Measurements from ENCODE around the gene ALDH3B2. TPM values are rescaled to one million over a fixed set of nuclear protein-coding genes. Genes with fewer than 3 reads are reported as not detected.

Gene ALDH3B2, protein sequence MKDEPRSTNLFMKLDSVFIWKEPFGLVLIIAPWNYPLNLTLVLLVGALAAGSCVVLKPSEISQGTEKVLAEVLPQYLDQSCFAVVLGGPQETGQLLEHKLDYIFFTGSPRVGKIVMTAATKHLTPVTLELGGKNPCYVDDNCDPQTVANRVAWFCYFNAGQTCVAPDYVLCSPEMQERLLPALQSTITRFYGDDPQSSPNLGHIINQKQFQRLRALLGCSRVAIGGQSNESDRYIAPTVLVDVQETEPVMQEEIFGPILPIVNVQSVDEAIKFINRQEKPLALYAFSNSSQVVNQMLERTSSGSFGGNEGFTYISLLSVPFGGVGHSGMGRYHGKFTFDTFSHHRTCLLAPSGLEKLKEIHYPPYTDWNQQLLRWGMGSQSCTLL
- total RNA-seq (ENCODE audit: low replicate concordance): not detected in 2 replicates

DNA sequence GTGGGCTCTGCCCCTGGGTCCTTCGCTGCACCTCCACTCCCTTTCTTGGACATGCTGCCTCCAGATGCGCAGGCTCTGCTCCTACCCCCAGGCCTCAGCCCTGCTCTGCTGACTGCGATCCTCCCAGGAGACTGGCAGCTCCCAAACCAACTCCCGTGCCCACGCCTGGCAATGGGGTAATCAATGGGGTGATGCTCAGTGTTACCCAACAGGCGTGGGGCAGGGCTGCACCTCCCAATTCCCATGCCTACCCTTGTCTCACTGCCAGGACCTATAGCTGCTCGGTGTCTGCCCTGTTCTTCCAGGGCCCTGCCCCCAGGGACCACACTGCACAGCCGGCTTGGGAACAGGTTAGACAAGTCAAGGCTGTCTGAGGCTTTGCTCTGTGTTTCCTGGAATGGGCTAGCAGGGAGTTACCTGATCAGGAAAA, at the start of gene ALDH3B2:
TSS of gene ALDH3B2 (minus strand) at position 182 of the 430 bp plus-strand sequence. CDS start 7,688 bp downstream, outside the sequence.

DNA sequence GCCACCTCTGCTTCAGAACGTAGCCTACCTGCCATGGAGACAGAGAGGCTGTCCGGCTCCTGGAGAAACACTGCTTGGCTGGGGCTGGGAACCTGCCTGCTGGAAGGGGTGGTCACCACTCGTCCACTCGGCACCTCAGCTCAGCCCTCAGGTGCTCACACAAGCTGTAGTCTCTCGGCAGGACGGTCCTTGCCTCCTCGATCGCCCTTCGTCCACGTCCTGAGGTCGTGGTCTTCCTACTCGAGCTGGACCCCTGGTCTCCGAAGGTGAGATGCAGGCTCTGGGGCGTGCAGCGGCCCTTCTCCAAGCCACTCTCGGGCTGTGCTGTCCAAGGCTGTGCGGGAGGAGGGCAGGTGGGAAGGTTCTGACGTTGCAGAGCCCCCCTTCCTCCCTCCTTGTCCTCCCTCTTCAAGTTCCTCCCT, 35.0 kb downstream of the ALDH3B2 start, which contains the start of gene TBX10:
TSS of gene TBX10 (minus strand) at position 326 of the 422 bp plus-strand sequence. CDS start at position 35, 291 bp downstream.

DNA sequence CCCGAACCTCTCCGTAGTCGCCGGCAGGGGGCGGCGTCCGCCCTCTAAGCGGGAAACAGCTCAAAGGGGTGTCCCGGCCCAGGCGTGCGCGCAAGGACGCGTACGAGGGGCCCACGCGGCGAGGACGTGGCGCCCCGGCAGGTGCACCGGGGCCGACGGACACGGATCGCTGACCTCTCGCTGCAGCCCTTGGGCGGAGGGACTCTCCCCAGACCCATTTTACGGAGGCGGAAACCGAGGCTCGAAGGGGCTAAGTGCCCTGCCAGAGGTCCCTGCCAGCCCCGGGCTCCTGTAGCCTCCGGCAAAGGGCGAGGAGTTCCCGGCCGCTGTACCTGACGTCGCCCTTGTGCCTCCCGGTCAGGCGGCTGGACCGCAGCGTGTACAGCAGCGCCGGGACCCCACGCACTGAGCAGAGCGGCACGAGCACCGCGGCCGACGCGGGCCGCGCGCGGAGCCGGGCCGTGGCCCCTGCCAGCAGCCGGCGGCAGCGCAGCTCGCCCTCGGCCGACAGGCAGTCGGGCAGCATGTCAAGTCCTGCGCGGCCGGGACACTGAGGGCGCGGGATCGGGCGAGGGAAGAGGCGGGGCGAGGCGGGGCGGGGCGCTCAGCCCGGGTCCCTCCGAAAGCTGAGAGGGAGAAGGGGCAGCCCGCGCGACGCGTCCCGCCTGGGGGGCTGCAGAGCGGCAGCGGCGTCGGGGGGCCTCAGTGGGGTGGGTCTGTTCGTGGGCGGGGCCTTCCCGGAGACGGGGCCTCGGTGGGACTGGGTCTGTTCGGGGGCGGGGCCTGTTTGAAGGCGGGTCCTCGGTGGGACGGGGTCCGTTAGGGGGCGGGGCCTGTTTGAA, 44.8 kb downstream of the ALDH3B2 start, which contains the start of gene NUDT8:
TSS of gene NUDT8 (minus strand) at position 552 of the 842 bp plus-strand sequence. CDS start at position 526, 26 bp downstream.

Other genes with a start within 250 kb of the ALDH3B2 start
- 24.3 and 55.9 TPM in 2 replicates for gene RPS6KB2, start 246.1 kb downstream of the ALDH3B2 start, total RNA-seq (ENCODE audit: low replicate concordance)
- gene PTPRCAP, start 236.9 kb downstream of the ALDH3B2 start, total RNA-seq (ENCODE audit: low replicate concordance): 0.23 and 0.30 TPM in 2 replicates
- 147 and 225 TPM in 2 replicates for gene CORO1B, start 231.1 kb downstream of the ALDH3B2 start, total RNA-seq (ENCODE audit: low replicate concordance)
- not detected in 2 replicates for gene GPR152, start 221.9 kb downstream of the ALDH3B2 start, total RNA-seq (ENCODE audit: low replicate concordance)
- not detected in 2 replicates for gene CABP4, start 219.3 kb downstream of the ALDH3B2 start, total RNA-seq (ENCODE audit: low replicate concordance)
- 4.1 and 24.4 TPM in 2 replicates for gene TMEM134, start 205.4 kb downstream of the ALDH3B2 start, total RNA-seq (ENCODE audit: low replicate concordance)
- 128 and 227 TPM in 2 replicates for gene AIP, start 191.6 kb downstream of the ALDH3B2 start, total RNA-seq (ENCODE audit: low replicate concordance)
- 26.0 and 28.7 TPM in 2 replicates for gene PITPNM1, start 169.3 kb downstream of the ALDH3B2 start, total RNA-seq (ENCODE audit: low replicate concordance)
- 2.8 and 16.2 TPM in 2 replicates for gene CDK2AP2, start 166.5 kb downstream of the ALDH3B2 start, total RNA-seq (ENCODE audit: low replicate concordance)
- gene CABP2, start 151.2 kb downstream of the ALDH3B2 start, total RNA-seq (ENCODE audit: low replicate concordance): not detected in 2 replicates
- 443 and 1,598 TPM in 2 replicates for gene GSTP1, start 90.8 kb downstream of the ALDH3B2 start, total RNA-seq (ENCODE audit: low replicate concordance)
- 201 and 458 TPM in 2 replicates for gene NDUFV1, start 67.7 kb downstream of the ALDH3B2 start, total RNA-seq (ENCODE audit: low replicate concordance)
- 3.6 and 4.4 TPM in 2 replicates for gene NUDT8, start 44.7 kb downstream of the ALDH3B2 start, total RNA-seq (ENCODE audit: low replicate concordance)
- gene TBX10, start 34.9 kb downstream of the ALDH3B2 start, total RNA-seq (ENCODE audit: low replicate concordance): not detected in 2 replicates
- not detected in 2 replicates for gene ACY3, start 23.9 kb downstream of the ALDH3B2 start, total RNA-seq (ENCODE audit: low replicate concordance)